CD14-positive monocyte (primary cell): ENCODE results near the gene PISD. TPM values are rescaled to one million over a fixed set of nuclear protein-coding genes. Genes with fewer than 3 reads are reported as not detected.

Experiments used
- DNase-seq, 3 donors: peaks; one replicate each; pipeline ENCODE4 v3.0.0-alpha.2; 2011 to 2022
- H2AFZ ChIP-seq: 2 replicates; pipeline ENCODE4 v1.6.0; 2012; ENCODE audit warnings: mild to moderate bottlenecking, low read depth, low read length, inconsistent platforms; ENCODE audit not compliant: insufficient read depth, poor library complexity, severe bottlenecking
- H3K27ac ChIP-seq, 2 donors: 1 replicate in 1 of 2; 2 replicates in 1 of 2; pipeline ENCODE4 v1.5.1; 2012 to 2013; ENCODE audit warnings: low read length in 2 of 2, control low read depth in 1 of 2, inconsistent platforms in 1 of 2, low read depth in 1 of 2, mild to moderate bottlenecking in 1 of 2
- H3K27me3 ChIP-seq, 2 donors: one replicate each; pipeline versions ENCODE4 v1.6.0 to v1.6.1; 2011 to 2013; ENCODE audit warnings: low read length in 2 of 2; ENCODE audit not compliant: control insufficient read depth in 2 of 2, insufficient read depth in 2 of 2
- H3K36me3 ChIP-seq, 2 donors: replicated peaks in 1 of 2; 1 replicate in 1 of 2; 2 replicates in 1 of 2; pipeline versions ENCODE4 v1.5.1 to v1.6.1; 2012 to 2013; ENCODE audit warnings: low read length in 2 of 2, control low read depth in 1 of 2, inconsistent platforms in 1 of 2, mild to moderate bottlenecking in 1 of 2; ENCODE audit not compliant: insufficient read depth in 2 of 2, control insufficient read depth in 1 of 2
- H3K4me1 ChIP-seq, 2 donors: 1 replicate in 1 of 2; 2 replicates in 1 of 2; pipeline versions ENCODE4 v1.5.1 to v1.6.1; 2012 to 2013; ENCODE audit warnings: low read length in 2 of 2, control low read depth in 1 of 2, inconsistent platforms in 1 of 2, mild to moderate bottlenecking in 1 of 2, moderate library complexity in 1 of 2; ENCODE audit not compliant: insufficient read depth in 2 of 2, control insufficient read depth in 1 of 2
- H3K4me2 ChIP-seq: replicated peaks from 2 replicates; pipeline ENCODE3; 2012; ENCODE audit warnings: low read length, moderate library complexity, mild to moderate bottlenecking; ENCODE audit not compliant: poor library complexity, severe bottlenecking; ENCODE audit errors: extremely low read depth
- H3K4me3 ChIP-seq, 3 experiments: fragments of 200-600 bp in 1 of 3; sonication (generic) in 1 of 3; replicated peaks in 1 of 3; 1 replicate in 2 of 3; 2 replicates in 1 of 3; pipeline ENCODE4 v1.5.1; 2011 to 2013; ENCODE audit warnings: low read length in 3 of 3, mild to moderate bottlenecking in 3 of 3, control low read depth in 2 of 3, low read depth in 2 of 3, inconsistent platforms in 1 of 3, moderate library complexity in 1 of 3
- H3K79me2 ChIP-seq: 2 replicates; pipeline ENCODE4 v1.6.0; 2012; ENCODE audit warnings: mild to moderate bottlenecking, control low read depth, inconsistent platforms, low read length, moderate library complexity; ENCODE audit not compliant: insufficient read depth
- H3K9ac ChIP-seq: 2 replicates; pipeline ENCODE4 v1.6.0; 2017; ENCODE audit warnings: low read length, mild to moderate bottlenecking; ENCODE audit not compliant: insufficient read depth, poor library complexity, severe bottlenecking
- H3K9me3 ChIP-seq, 2 donors: replicated peaks in 1 of 2; 1 replicate in 1 of 2; 2 replicates in 1 of 2; pipeline versions ENCODE4 v1.5.1 to v1.6.1; 2012 to 2013; ENCODE audit warnings: low read length in 2 of 2, control low read depth in 1 of 2; ENCODE audit not compliant: control insufficient read depth in 1 of 2, insufficient read depth in 1 of 2
- H4K20me1 ChIP-seq: 2 replicates; pipeline ENCODE4 v1.6.0; 2012; ENCODE audit warnings: mild to moderate bottlenecking, low read length, control low read depth, moderate library complexity; ENCODE audit not compliant: insufficient read depth
- H3K27ac Mint-ChIP-seq, 7 donors: one replicate each; pipeline ENCODE4 v1.8.0; 2020; ENCODE audit warnings: mild to moderate bottlenecking in 7 of 7, mixed read lengths in 7 of 7, moderate library complexity in 6 of 7, inconsistent platforms in 2 of 7
- H3K27me3 Mint-ChIP-seq, 3 donors: one replicate each; pipeline ENCODE4 v1.8.0; 2021 to 2022; ENCODE audit warnings: low read depth in 3 of 3, mild to moderate bottlenecking in 3 of 3, mixed read lengths in 3 of 3, moderate library complexity in 3 of 3, inconsistent platforms in 1 of 3
- H3K36me3 Mint-ChIP-seq, 2 donors: one replicate each; pipeline ENCODE4 v1.8.0; 2020; ENCODE audit warnings: mixed read lengths in 2 of 2, inconsistent platforms in 1 of 2, mild to moderate bottlenecking in 1 of 2
- H3K4me1 Mint-ChIP-seq: one replicate; pipeline ENCODE4 v1.8.0; 2020; ENCODE audit warnings: mild to moderate bottlenecking, mixed read lengths
- H3K4me3 Mint-ChIP-seq, 2 donors: one replicate each; pipeline ENCODE4 v1.8.0; 2020; ENCODE audit warnings: mild to moderate bottlenecking in 2 of 2, mixed read lengths in 2 of 2, moderate library complexity in 1 of 2
- H3K9me3 Mint-ChIP-seq, 7 donors: one replicate each; pipeline ENCODE4 v1.8.0; 2020 to 2022; ENCODE audit warnings: mixed read lengths in 7 of 7, mild to moderate bottlenecking in 6 of 7, moderate library complexity in 6 of 7, inconsistent platforms in 2 of 7
- CTCF ChIP-seq: fragments of 200-600 bp; IDR thresholded peaks from one replicate; pipeline ENCODE4 v1.8.0; 2022; ENCODE audit warnings: antibody characterized with exemption, mild to moderate bottlenecking
- WGBS: methylation state at CpG from one replicate; pipeline ENCODE4 v1.1.5; 2013; ENCODE audit warnings: missing lambda C conversion rate; ENCODE audit not compliant: insufficient coverage; 5-methylcytosine and 5-hydroxymethylcytosine counted together
- intact Hi-C, 2 donors: fragments of 100-400 bp; cut with micrococcal nuclease; formaldehyde crosslinking; loops; one replicate each; pipeline versions ENCODE4 v1.15.0 to v1.15.1; 2023
- polyA plus RNA-seq, 3 donors: library from polyadenylated mRNA; depleted of rRNA in 1 of 3; unstranded in 2 of 3; stranded (reverse) in 1 of 3; fragments of 300-500 nt in 2 of 3; fragments of >200 nt in 1 of 3; fragmentation: Illumina TruSeq in 2 of 3; gene quantifications; 1 replicate in 2 of 3; 2 replicates in 1 of 3; pipeline ENCODE4 v1.2.3, GENCODE V29; 2012 to 2021

PISD gene
- polyA plus RNA-seq, 3 donors = 38.1 to 112 (median 45.3) TPM

- Mint-ChIP-seq H3K9me3 (no peaks in the 10 kb centered on the region), H3K27me3 (peaks cover 0 to under 1% (median 0%) of the 10 kb centered on the region in 3 donors), H3K36me3 (peaks cover 5 to 9% of the 10 kb centered on the region in 2 donors), H3K4me1 (peaks cover 32% of the 10 kb centered on the region), H3K4me3 (no peak overlapping the region), H3K27ac (peak overlapping the region in 3 of 7 donors; percentile 29 to 68 (median 61))
- Histone ChIP-seq H3K79me2 (peaks cover 83% of the 10 kb centered on the region), H3K9me3 (no peaks in the 10 kb centered on the region), H3K27ac (peak overlapping the region in 1 of 2 donors; percentile 8), H3K36me3 (peaks cover 0 to 4% of the 10 kb centered on the region in 2 donors), H4K20me1 (peaks cover 19% of the 10 kb centered on the region), H3K4me1 (peaks cover 16 to 32% of the 10 kb centered on the region in 2 donors), H3K9ac (no peak overlapping the region), H3K4me2 (no peak overlapping the region), H3K4me3 (no peak overlapping the region), H3K27me3 (no peaks in the 10 kb centered on the region), H2AFZ (no peak overlapping the region)
- intact Hi-C loops = no loop called here
- WGBS = 100% methylated on average over 2 of the region's 2 CpGs
- DNase-seq = no peak
- no peak for TF ChIP-seq CTCF
Measured at GRCh38 chr22:31653944-31654343, 8.1 kb downstream of the PISD start.

GRCh38 chr22:31652911-31653684, 8.9 kb downstream of the PISD start:
- Mint-ChIP-seq H3K4me3 (no peak overlapping the region), H3K27me3 (peaks cover 0 to 2% (median 0%) of the 10 kb centered on the region in 3 donors), H3K9me3 (no peaks in the 10 kb centered on the region), H3K4me1 (peaks cover 32% of the 10 kb centered on the region), H3K27ac (peak overlapping the region in 5 of 7 donors; percentile 6 to 61 (median 10)), H3K36me3 (peaks cover 12 to 14% of the 10 kb centered on the region in 2 donors)
- H3K9me3 ChIP-seq = no peaks in the 10 kb centered on the region
- peaks cover 81% of the 10 kb centered on the region for H3K79me2 ChIP-seq
- no peak overlapping the region for H3K4me3 ChIP-seq
- H3K27ac ChIP-seq = peak overlapping the region in 1 of 2 donors; percentile 8
- peaks cover 0 to 9% of the 10 kb centered on the region in 2 donors for H3K36me3 ChIP-seq
- no peak overlapping the region for H3K4me2 ChIP-seq
- TF ChIP-seq CTCF = no peak
- H3K4me1 ChIP-seq = peaks cover 16 to 32% of the 10 kb centered on the region in 2 donors
- no CpG with 5 or more reads among the region's 9 CpGs for WGBS
- H2AFZ ChIP-seq = no peak overlapping the region
- intact Hi-C loops = no loop called here
- H3K27me3 ChIP-seq = no peaks in the 10 kb centered on the region
- H3K9ac ChIP-seq = no peak overlapping the region
- no peak for DNase-seq
- H4K20me1 ChIP-seq = peaks cover 19% of the 10 kb centered on the region
